Esophagus muscularis mucosa (tissue), 3 donors: Measurements from ENCODE around the gene PHKB.

ENCODE experiments used
- CTCF ChIP-seq, 3 experiments: fragments of 200-600 bp in 2 of 3; fragments of 450-650 bp in 1 of 3; sonication (generic) in 2 of 3; IDR thresholded peaks; one replicate each; pipeline ENCODE4 v1.5.1; 2017 to 2019; ENCODE audit warnings: antibody characterized with exemption in 3 of 3, mild to moderate bottlenecking in 2 of 3, moderate library complexity in 1 of 3
- POLR2AphosphoS5 ChIP-seq, 2 donors: sonication (generic); formaldehyde crosslinking; IDR thresholded peaks; one replicate each; pipeline ENCODE4 v1.6.1; 2017; ENCODE audit warnings: antibody characterized with exemption in 2 of 2

GRCh38 chr16:47640661-47641060 is 179.5 kb downstream of the PHKB start:
- TF ChIP-seq CTCF (IDR thresholded peaks at IDR 0.05) (no peak), POLR2AphosphoS5 (IDR thresholded peaks at IDR 0.05) (no peak)
